Measurements from ENCODE around the gene CRTAC1.

DNA sequence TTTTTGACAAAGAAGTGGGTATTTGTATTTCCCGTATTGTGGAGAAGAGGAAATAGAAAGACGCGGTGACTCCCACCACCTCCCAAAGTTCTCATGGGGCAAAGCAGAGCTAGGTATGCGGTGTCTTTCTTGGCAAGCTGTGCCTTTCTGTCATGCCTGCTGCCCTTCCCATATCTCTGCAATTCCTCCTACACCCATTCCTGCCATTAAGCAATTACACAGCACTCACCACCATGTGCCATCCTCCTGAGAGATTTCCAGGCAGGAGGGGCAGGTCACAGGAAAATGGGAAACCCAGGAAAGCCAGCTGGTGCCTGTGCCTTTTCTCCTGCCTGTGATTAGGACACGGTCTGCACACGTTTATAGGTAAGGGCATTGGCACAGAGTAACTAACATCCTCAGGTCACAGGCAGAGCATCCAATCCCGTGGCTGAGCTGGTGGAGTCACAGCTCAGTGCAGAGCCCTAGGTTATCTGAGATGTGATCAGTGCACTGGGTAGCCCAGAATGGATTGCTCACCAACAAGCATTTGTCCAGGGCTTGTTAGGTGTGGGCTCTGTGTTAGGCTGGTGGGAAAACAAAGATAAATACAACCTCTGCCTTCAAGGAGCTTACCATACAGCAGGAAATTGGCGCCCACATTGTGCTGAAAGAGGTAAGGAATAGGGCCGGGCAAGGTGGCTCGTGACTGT, 9.4 kb upstream of the CRTAC1 start:
- TF ChIP-seq, protein P1, sequence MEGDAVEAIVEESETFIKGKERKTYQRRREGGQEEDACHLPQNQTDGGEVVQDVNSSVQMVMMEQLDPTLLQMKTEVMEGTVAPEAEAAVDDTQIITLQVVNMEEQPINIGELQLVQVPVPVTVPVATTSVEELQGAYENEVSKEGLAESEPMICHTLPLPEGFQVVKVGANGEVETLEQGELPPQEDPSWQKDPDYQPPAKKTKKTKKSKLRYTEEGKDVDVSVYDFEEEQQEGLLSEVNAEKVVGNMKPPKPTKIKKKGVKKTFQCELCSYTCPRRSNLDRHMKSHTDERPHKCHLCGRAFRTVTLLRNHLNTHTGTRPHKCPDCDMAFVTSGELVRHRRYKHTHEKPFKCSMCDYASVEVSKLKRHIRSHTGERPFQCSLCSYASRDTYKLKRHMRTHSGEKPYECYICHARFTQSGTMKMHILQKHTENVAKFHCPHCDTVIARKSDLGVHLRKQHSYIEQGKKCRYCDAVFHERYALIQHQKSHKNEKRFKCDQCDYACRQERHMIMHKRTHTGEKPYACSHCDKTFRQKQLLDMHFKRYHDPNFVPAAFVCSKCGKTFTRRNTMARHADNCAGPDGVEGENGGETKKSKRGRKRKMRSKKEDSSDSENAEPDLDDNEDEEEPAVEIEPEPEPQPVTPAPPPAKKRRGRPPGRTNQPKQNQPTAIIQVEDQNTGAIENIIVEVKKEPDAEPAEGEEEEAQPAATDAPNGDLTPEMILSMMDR (conservative IDR thresholded peaks at IDR 0.05 in 1 of 2, IDR thresholded peaks at IDR 0.05 in 1 of 2; ENCODE audit: extremely low read depth in 1 of 2, insufficient read depth in 1 of 2, low read depth in 1 of 2, low read length in 2 of 2) = no peak
- no peak for TF ChIP-seq EZH2 (IDR thresholded peaks at IDR 0.05; ENCODE audit: borderline replicate concordance, low read length)
